ENCODE data around the gene IGF1.

Gene IGF1

DNA sequence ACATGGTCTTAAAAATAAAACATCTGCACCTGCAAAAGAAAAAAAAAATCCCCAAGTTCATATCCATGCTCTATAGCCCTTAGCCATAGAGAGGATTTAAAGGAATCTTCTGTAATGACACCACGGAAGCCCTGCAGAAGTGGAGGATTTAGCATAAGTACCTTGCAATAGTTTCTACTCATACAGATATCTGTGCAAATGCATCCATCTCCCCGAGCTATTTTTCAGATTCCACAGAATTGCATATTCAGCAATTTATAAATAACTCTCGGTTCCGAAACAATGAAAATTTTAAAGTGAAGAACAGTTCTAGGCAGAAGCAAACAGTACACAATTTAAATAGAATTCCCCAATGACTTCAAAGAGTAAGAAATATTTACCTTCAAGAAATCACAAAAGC, 424 bp downstream of the IGF1 start:
- no peaks in the 10 kb centered on the region for H3K27me3 Mint-ChIP-seq
- H3K9me3 Mint-ChIP-seq (ENCODE audit: low read depth): no peaks in the 10 kb centered on the region
- H3K27ac Mint-ChIP-seq: no peak overlapping the region
- H3K36me3 Mint-ChIP-seq: no peaks in the 10 kb centered on the region
- H3K4me3 Mint-ChIP-seq: no peak overlapping the region
- peaks cover 33% of the 10 kb centered on the region for H3K4me1 Mint-ChIP-seq (ENCODE audit: low read depth)

DNA sequence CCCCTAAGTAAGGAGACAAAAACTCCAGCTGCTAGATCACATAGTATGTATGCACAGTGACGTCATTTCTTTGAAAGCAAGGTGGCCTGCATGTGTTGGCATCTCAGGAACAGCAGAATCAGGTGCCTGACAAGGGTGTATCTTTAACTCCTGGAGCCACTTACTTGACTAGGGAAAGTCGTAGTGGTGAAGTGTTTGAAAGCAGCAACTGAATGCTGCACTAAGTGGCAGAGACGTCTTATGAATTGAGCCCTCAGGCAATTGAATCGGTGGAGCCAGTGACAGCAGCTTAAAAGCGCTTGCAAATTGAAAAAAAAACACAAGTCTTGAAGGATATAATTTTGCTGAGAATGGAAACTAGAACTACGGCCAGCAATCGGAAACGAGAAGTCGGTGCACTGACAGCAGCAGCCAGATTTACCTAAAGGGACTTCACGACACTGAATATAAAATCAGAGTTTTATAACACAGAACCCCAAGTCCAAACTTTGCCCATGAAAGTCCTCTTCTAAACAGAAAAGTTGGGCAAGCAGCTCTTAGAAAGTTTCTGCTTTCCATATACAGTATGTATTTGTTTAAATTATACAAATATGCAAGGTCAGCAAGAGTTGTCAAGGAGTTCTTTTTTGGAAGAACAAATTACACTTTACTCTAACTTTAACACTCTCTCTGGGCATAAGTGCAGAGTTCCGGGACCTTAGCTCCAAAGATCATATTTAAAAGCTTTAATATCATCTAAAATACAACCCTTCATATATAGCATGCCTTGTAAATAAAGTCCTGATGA, 1.1 kb downstream of the IGF1 start:
- H3K4me3 Mint-ChIP-seq: no peak overlapping the region
- H3K9me3 Mint-ChIP-seq (ENCODE audit: low read depth): no peaks in the 10 kb centered on the region
- no peak overlapping the region for H3K27ac Mint-ChIP-seq
- no peaks in the 10 kb centered on the region for H3K27me3 Mint-ChIP-seq
- H3K36me3 Mint-ChIP-seq: no peaks in the 10 kb centered on the region
- H3K4me1 Mint-ChIP-seq (ENCODE audit: low read depth): peaks cover 35% of the 10 kb centered on the region

DNA sequence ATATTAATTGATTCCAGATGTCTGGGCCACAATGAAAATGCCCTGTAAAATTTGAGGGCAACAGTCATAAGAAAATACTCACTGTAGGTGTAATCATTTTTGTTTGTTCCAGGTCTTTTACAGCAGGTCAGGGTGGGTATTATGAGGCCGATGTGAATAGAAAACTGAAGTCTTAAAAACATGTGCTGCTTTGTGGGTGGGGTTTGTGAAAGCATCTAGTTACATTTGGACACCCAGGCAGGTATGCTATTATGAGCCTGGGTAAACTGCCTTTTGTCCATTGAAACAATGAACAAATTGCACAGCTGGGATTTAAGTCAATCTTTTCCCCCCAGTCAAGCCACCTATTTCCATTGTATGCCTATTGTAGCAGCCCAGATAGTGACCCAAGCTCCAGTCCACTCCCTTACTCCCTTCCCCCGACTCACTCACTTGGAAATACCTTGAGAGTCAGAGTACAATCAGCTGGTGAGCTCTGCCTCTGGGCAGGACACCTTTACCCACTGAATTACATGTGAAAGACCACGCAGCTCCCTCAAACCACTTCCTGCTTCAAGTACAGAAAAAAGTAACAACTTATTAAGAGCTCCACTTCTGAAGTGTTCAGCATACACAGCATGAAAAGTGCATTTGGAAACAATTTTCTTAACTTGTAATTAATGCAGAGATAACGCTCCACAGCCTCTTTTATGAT, 1.8 kb downstream of the IGF1 start:
- Mint-ChIP-seq H3K9me3 (ENCODE audit: low read depth) (no peaks in the 10 kb centered on the region), H3K4me3 (no peak overlapping the region), H3K27ac (no peak overlapping the region), H3K4me1 (ENCODE audit: low read depth) (peaks cover 30% of the 10 kb centered on the region), H3K36me3 (no peaks in the 10 kb centered on the region), H3K27me3 (no peaks in the 10 kb centered on the region)

DNA sequence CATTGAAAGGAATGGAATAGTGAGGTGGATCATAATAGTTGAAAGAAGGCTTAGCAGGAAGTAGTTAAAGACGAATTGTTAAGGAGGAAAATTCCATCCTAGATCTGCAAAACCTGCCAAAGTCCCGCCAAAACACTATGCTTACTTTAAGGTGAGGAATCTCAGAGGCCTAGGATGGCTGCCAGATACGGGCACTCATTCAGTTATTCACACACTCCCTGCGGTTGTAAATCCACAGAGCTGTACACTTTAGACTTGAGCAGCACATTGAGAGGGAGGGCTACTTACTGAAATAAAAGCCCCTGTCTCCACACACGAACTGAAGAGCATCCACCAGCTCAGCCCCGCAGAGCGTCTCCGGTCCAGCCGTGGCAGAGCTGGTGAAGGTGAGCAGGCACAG, 5.0 kb downstream of the IGF1 start:
- Mint-ChIP-seq H3K27me3 (no peaks in the 10 kb centered on the region), H3K9me3 (ENCODE audit: low read depth) (no peaks in the 10 kb centered on the region), H3K4me3 (no peak overlapping the region), H3K27ac (peak overlapping the region; percentile 36), H3K4me1 (ENCODE audit: low read depth) (peaks cover 15% of the 10 kb centered on the region), H3K36me3 (no peaks in the 10 kb centered on the region)

DNA sequence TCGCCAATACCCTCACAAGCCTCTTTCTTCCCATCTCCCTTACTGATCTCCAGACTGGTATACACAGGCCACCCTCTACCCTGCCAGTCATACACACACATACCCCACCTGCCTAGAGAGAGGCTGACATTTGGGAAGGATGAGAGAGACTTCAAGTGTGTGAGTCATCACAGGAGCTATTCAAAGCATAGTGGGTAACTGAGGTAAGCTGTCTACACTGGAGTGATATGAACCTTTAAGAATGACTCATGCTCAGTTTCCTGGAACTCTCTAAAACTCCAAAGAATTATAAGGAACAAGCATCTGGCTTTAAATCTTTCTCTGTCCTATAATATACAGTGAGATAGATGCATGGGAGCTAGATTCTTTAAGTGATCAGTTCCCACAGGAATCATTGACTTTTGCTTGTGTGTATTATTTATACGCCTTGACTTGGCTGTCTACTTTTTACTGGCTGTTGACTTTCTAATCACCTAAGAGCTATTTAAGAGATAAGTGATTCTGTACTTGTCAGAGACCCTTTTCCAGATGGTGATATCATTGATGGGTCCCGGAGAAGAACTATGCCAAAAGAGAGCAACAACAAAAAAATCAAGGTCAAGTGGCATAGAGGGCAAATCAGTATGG, 5.8 kb downstream of the IGF1 start:
- no peak overlapping the region for H3K4me3 Mint-ChIP-seq
- peak overlapping the region; percentile 41 for H3K27ac Mint-ChIP-seq
- no peaks in the 10 kb centered on the region for H3K9me3 Mint-ChIP-seq (ENCODE audit: low read depth)

DNA sequence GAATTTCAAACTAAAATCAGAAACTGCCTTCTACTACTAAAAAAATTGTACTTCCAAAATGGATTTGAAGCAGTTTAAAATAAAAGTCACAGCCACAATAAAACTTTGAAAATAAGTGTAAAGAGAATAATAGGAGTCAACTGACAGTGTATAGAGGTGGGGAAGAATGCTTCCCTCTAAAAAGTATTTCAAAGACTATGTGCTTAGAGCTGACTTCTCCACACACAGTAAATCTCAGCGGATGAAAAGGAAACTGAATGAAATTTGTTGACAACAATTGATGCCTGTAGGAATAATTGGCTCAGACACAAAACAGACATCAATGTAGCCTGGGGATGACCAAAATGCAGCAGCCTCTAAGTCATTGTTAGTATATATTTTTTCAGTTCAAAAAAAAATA, 7.9 kb downstream of the IGF1 start:
- Mint-ChIP-seq H3K4me3 (no peak overlapping the region), H3K36me3 (no peaks in the 10 kb centered on the region), H3K27ac (no peak overlapping the region), H3K9me3 (ENCODE audit: low read depth) (no peaks in the 10 kb centered on the region), H3K4me1 (ENCODE audit: low read depth) (peaks cover 13% of the 10 kb centered on the region), H3K27me3 (peaks cover 5% of the 10 kb centered on the region)

More for the DNA sequence above, 5.8 kb downstream of the IGF1 start:
- H3K36me3 Mint-ChIP-seq: no peaks in the 10 kb centered on the region
- H3K27me3 Mint-ChIP-seq: no peaks in the 10 kb centered on the region
- peaks cover 15% of the 10 kb centered on the region for H3K4me1 Mint-ChIP-seq (ENCODE audit: low read depth)

DNA sequence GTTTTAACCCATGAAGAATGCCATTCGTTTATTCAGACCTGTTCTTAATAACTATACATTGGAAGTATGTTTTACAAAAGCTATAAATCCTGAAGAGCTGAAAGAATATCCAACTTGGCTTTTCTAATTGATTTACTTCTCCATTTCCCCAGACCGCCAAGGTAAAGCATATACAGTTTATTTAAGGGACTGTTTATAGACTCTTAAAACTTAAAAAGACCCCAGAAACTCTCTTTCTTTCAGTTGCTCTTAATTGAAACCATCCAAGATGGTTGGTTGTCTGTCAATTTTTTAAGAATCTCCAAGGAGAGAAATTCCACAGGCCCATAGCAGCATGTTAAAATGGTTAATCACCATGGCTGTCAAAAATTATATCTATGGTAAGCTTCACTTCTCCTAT, 8.8 kb downstream of the IGF1 start:
- no peak overlapping the region for H3K4me3 Mint-ChIP-seq
- H3K4me1 Mint-ChIP-seq (ENCODE audit: low read depth): peaks cover 10% of the 10 kb centered on the region
- H3K36me3 Mint-ChIP-seq: no peaks in the 10 kb centered on the region
- H3K27ac Mint-ChIP-seq: no peak overlapping the region
- H3K27me3 Mint-ChIP-seq: peaks cover 5% of the 10 kb centered on the region
- no peaks in the 10 kb centered on the region for H3K9me3 Mint-ChIP-seq (ENCODE audit: low read depth)

DNA sequence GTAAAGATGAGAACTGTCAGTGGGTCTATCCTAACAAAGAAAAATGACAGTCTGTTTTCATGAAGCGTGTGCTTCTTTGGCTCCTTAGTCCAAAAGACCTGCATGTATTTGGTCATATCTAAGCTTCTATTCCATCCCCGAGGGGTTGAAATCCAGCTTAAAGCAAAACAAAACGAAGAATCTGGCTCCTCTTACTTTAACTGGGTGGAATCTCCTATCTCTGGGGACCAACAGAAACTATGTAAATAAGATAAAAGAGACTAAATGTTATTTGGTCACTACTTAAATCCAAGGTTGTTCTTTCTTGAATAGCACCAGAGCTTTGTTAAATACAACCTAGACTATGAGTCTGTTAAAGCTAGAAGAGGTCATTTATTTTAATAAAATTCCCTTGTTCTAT, 9.4 kb downstream of the IGF1 start:
- peaks cover 8% of the 10 kb centered on the region for H3K27me3 Mint-ChIP-seq
- peaks cover 10% of the 10 kb centered on the region for H3K4me1 Mint-ChIP-seq (ENCODE audit: low read depth)

DNA sequence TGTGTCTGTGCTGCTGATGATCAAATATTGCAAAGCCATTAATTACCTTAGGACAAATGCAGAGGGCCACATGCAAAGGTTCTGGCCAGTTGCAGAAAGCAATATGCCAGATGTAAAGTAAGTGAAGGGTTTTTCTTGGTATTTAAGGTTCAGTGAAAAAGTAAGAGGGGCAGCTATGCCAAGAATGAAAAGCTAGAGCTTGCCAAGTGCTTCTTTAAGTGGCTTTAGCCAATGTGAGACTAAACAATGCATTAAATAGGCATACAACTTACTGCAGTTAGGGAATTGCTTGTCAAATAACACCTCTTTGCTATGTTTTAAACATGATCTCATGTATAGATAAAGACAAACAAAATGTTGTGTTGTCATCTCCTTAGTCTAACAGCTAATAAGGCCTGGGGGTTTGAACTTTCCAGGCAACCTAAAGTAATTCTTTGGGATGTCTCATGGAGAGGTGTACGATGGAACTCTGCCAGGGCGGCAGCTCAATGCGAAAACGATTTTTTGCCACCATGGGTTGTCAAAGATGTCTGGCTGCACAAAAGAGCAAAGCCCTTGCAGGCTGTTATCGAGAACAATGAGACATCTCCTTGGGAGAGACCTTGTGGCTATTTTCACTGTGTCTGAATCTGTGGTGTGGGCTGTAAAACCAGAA, 12.0 kb downstream of the IGF1 start:
- Mint-ChIP-seq H3K4me3 (no peak overlapping the region), H3K36me3 (no peaks in the 10 kb centered on the region)

More for the DNA sequence above, 9.4 kb downstream of the IGF1 start:
- Mint-ChIP-seq H3K36me3 (no peaks in the 10 kb centered on the region), H3K27ac (no peak overlapping the region), H3K9me3 (ENCODE audit: low read depth) (no peaks in the 10 kb centered on the region), H3K4me3 (no peak overlapping the region)

DNA sequence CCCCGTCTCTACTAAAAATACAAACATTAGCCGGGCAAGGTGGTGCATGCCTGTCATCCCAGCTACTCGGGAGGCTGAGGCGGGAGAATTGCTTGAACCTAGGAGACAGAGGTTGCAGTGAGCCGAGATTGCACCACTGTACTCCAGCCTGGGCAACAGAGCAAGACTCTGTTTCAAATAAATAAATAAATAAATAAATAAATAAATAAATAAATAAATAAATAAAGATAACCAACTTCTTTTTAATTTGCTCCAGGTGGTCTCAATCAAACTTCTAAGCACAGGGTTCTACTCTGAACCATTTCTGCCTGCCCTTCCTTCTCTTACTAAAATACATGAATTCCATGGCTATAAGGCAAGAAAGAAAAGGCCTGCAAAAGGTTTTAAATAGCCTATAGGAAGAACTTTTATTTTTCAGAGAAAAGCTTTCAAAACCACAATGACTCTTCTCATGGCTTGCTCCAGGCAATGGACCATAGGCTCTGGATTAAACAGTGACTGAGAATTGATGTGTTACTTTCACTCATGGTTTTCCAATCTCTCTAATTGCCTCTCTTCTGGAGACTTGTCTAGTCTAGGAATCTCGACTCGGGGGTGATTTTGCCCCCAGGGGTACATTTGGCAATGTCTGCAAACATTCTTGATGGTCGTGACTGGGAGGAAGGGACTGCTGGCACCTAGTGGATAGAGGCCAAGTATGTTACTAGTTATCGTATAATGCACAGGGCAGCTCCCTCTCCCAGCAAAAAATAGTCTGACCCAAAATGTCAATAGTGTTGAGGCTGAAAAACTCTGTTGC, 14.4 kb downstream of the IGF1 start:
- Mint-ChIP-seq H3K27ac (no peak overlapping the region), H3K36me3 (no peaks in the 10 kb centered on the region), H3K9me3 (ENCODE audit: low read depth) (no peaks in the 10 kb centered on the region)

More for the DNA sequence above, 12.0 kb downstream of the IGF1 start:
- no peaks in the 10 kb centered on the region for H3K4me1 Mint-ChIP-seq (ENCODE audit: low read depth)
- no peak overlapping the region for H3K27ac Mint-ChIP-seq
- H3K27me3 Mint-ChIP-seq: peaks cover 8% of the 10 kb centered on the region
- H3K9me3 Mint-ChIP-seq (ENCODE audit: low read depth): no peaks in the 10 kb centered on the region

DNA sequence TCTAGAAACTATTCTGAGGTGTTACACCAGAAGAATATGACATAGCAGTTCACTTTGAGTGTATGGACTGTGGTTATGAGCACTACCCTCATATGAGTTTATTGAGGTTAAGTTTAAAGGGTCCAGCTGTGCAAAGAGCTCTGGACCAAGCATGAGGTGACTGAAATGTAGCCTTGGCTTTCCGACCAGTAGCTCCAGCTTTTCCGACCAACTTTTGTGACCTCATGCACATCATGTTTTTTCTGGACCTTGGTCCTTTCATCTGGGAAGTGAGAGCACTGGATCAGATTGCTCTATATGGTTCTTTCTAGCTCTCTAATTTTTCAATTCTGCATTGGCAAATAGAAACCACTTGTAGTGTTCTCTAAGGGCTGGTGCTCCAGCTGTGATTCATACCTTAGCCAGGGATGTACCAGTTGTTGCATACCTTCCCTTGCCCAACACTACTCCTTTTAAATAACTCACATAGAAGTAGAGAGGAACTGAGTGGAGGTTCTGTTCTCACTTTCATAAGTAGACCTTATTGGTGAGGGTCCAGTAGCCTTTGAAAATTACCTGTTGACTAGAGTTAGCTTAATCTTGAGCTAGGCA, 16.6 kb downstream of the IGF1 start:
- H3K9me3 Mint-ChIP-seq (ENCODE audit: low read depth): no peaks in the 10 kb centered on the region
- H3K27ac Mint-ChIP-seq: no peak overlapping the region
- peaks cover 7% of the 10 kb centered on the region for H3K27me3 Mint-ChIP-seq
- no peaks in the 10 kb centered on the region for H3K36me3 Mint-ChIP-seq
- H3K4me1 Mint-ChIP-seq (ENCODE audit: low read depth): no peaks in the 10 kb centered on the region
- H3K4me3 Mint-ChIP-seq: no peak overlapping the region

More for the DNA sequence above, 14.4 kb downstream of the IGF1 start:
- Mint-ChIP-seq H3K27me3 (peaks cover 10% of the 10 kb centered on the region), H3K4me1 (ENCODE audit: low read depth) (no peaks in the 10 kb centered on the region), H3K4me3 (no peak overlapping the region)

DNA sequence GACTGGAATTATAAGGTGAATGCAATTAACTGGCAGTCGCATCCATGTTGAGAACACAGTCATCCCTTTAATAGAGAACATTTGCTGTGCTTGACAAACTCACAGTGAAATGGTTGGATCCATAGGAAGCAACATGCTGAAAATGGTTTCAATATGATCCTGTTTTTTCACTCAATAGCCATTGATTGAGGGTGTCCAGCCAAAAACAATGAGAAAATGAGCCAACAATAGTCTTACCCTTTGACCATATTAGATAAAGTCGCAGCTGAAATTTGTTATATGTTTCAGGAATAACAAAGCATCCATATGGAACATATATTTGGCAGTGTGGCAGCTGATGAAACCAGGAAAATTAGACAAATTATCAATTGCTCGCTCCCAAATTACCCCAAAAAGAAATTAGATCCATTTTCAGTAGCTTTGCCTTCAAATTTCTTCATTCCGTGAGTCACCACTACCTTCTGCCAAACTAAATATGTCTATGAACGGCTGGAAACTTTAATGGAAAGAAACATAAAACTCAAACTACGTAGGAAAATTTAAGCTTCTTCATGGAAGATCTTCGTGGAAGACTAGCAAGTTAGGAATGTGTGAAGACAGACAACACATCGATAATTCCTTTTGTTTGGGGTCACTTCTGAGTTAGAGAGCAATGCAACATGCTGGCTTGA, 17.4 kb downstream of the IGF1 start:
- Mint-ChIP-seq H3K9me3 (ENCODE audit: low read depth) (no peaks in the 10 kb centered on the region), H3K36me3 (no peaks in the 10 kb centered on the region), H3K4me1 (ENCODE audit: low read depth) (no peaks in the 10 kb centered on the region), H3K27ac (no peak overlapping the region), H3K27me3 (peaks cover 5% of the 10 kb centered on the region), H3K4me3 (no peak overlapping the region)

DNA sequence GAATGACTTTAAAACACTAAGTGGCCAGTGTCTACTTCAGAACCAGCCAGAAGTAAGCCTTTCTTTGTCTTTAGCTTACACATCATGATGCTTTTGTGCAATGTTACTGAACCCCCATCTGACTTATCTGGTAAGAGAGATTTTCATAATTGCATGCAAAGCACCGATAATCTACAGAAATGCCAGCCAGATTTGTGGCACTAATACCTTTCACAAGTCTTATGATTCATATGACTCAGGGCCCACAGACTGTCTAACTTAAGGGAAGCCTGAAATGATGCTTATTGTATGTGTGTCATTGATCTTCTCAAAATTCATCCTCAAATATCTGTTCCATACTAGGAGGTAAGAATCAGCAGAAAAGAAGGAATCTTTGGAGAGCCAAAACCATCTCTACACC, 18.0 kb downstream of the IGF1 start:
- Mint-ChIP-seq H3K27me3 (peaks cover 5% of the 10 kb centered on the region), H3K27ac (no peak overlapping the region), H3K36me3 (no peaks in the 10 kb centered on the region), H3K4me1 (ENCODE audit: low read depth) (no peaks in the 10 kb centered on the region), H3K9me3 (ENCODE audit: low read depth) (no peaks in the 10 kb centered on the region), H3K4me3 (no peak overlapping the region)

DNA sequence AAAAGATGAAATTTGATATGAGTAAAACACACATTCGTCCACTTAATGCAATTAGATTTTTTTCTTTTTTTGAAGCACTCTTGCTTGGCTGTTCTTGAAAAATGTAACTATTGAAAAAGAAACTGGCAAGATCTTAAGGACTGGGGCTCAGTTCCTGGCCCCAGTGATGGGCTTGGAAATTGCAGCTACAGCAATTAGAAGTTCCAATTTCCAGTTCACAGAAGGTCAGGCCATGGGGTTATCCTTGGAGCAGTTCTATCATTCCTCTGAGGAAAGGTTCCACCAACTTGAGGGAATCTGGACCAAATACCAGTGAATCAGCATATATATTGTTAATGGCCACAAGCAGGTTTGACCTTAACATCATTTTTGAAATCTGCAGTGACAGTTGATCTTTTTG, 18.9 kb downstream of the IGF1 start:
- peaks cover 6% of the 10 kb centered on the region for H3K27me3 Mint-ChIP-seq
- H3K27ac Mint-ChIP-seq: no peak overlapping the region
- H3K4me3 Mint-ChIP-seq: no peak overlapping the region

More for the DNA sequence above, 18.9 kb downstream of the IGF1 start:
- H3K36me3 Mint-ChIP-seq: no peaks in the 10 kb centered on the region
- no peaks in the 10 kb centered on the region for H3K9me3 Mint-ChIP-seq (ENCODE audit: low read depth)
- no peaks in the 10 kb centered on the region for H3K4me1 Mint-ChIP-seq (ENCODE audit: low read depth)

All from activated naive CD8-positive, alpha-beta T cell (primary cell).